Testis (tissue), 3 donors: Measurements from ENCODE around the gene DEK. TPM values are rescaled to one million over a fixed set of nuclear protein-coding genes. Genes with fewer than 3 reads are reported as not detected.
"Not testable (repeated sequence)": the region's sequence is repeated elsewhere in the genome, so short reads cannot be mapped to it uniquely, and the experiment has no call there.

ENCODE experiments used
- DNase-seq: peaks from one replicate; pipeline ENCODE4 v3.0.0-alpha.2; 2019
- H3K27ac ChIP-seq, 2 donors: fragments of 200-600 bp; sonication (generic); one replicate each; pipeline ENCODE4 v1.5.1; 2019
- H3K27me3 ChIP-seq: fragments of 200-600 bp; sonication (generic); one replicate; pipeline ENCODE4 v1.5.1; 2019
- H3K36me3 ChIP-seq: fragments of 200-600 bp; sonication (generic); one replicate; pipeline ENCODE4 v1.5.1; 2017; ENCODE audit warnings: low read depth; ENCODE audit errors: missing control alignments
- H3K4me1 ChIP-seq: fragments of 200-600 bp; sonication (generic); one replicate; pipeline ENCODE4 v1.5.1; 2019
- H3K4me3 ChIP-seq, 2 donors: fragments of 200-600 bp; sonication (generic); one replicate each; pipeline ENCODE4 v1.5.1; 2017 to 2019
- H3K9me3 ChIP-seq: fragments of 200-600 bp; sonication (generic); one replicate; pipeline ENCODE4 v1.5.1; 2017
- CTCF ChIP-seq, 3 experiments: fragments of 450-650 bp in 2 of 3; fragments of 200-600 bp in 1 of 3; sonication (generic) in 1 of 3; IDR thresholded peaks; one replicate each; pipeline ENCODE4 v1.5.1; 2016 to 2019; ENCODE audit warnings: antibody characterized with exemption in 3 of 3, mild to moderate bottlenecking in 2 of 3, moderate library complexity in 1 of 3
- POLR2A ChIP-seq: fragments of 450-650 bp; IDR thresholded peaks from one replicate; pipeline ENCODE4 v1.6.1; 2017; ENCODE audit warnings: antibody characterized with exemption, mild to moderate bottlenecking, moderate library complexity
- WGBS, 2 donors: methylation state at CpG; one replicate each; pipeline ENCODE4 v1.1.5; 2018; 5-methylcytosine and 5-hydroxymethylcytosine counted together
- intact Hi-C: fragments of 100-400 bp; cut with DNase I; formaldehyde crosslinking; loops from one replicate; pipeline ENCODE4 v1.15.1; 2023; ENCODE audit warnings: low total_unique reads
- polyA plus RNA-seq: library from polyadenylated mRNA; stranded (reverse); fragments of 350-450 nt; fragmentation: Illumina TruSeq; extraction: RNeasy Lipid Tissue Mini Kit (QIAGEN cat#74804); gene quantifications from one replicate; pipeline ENCODE4 v1.2.3, GENCODE V29; 2014; ENCODE audit warnings: low read depth, low replicate concordance; ENCODE audit not compliant: insufficient read depth
- total RNA-seq, 2 donors: library from RNA; depleted of rRNA; stranded (reverse); fragments of >200 nt; gene quantifications; one replicate each; pipeline ENCODE4 v1.2.3, GENCODE V29; 2016

Gene DEK
- total and polyA plus RNA-seq, 3 donors from 2014 or later: 14.0 to 65.2 (median 53.8) TPM

DNA sequence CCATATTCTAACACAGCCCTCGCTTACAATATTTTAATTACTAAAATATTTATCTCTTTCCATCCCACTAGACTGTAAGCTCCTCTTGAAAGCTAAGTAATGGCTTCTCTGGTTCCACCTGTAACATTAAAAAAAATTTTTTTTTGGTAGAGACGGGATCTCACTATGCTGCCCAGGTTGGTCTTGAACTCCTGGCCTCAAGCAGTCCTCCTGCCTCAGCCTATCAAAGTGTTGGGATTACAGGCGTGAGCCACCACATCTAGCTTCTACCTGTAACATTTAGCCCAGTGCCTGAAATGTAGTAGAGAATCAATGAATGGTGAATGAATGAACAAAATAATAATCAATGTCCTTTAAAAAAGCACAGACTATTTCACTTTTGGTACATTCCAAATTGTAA, 28.8 kb downstream of the DEK start:
- TF ChIP-seq POLR2A (no peak), CTCF (IDR thresholded peaks at IDR 0.05) (no peak)
- 91 to 97% methylated on average over 3 of the region's 3 CpGs for WGBS, 2 donors
- intact Hi-C loops: no loop called here
- no peak overlapping the region for H3K27ac ChIP-seq
- DNase-seq: no peak
- no peaks in the 10 kb centered on the region for H3K9me3 ChIP-seq
- H3K4me1 ChIP-seq: no peaks in the 10 kb centered on the region
- no peaks in the 10 kb centered on the region for H3K36me3 ChIP-seq
- H3K27me3 ChIP-seq: no peaks in the 10 kb centered on the region
- no peak overlapping the region for H3K4me3 ChIP-seq

DNA sequence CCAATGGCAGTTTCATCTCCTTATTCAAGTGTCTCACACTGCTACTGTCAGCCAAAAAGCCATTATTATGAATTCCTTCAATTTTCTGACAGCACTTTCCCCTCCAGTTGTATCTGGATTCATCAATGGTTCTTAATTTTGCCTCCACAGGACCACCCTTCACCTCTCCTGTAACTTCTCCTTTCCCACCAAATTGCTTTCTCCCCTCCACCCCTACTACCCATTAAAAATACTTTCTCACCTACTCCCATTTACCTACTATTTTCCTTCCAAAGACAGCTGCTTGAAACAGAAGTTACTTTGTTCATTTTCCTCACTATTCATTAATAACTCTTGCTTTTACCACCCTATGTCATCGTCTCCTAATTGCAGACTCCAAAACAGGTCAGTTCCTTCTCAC, 29.8 kb downstream of the DEK start:
- 96 to 98% methylated on average over 1 of the region's 1 CpG for WGBS, 2 donors
- intact Hi-C loops: no loop called here
- TF ChIP-seq POLR2A: no peak
- no peak for TF ChIP-seq CTCF (IDR thresholded peaks at IDR 0.05)

DNA sequence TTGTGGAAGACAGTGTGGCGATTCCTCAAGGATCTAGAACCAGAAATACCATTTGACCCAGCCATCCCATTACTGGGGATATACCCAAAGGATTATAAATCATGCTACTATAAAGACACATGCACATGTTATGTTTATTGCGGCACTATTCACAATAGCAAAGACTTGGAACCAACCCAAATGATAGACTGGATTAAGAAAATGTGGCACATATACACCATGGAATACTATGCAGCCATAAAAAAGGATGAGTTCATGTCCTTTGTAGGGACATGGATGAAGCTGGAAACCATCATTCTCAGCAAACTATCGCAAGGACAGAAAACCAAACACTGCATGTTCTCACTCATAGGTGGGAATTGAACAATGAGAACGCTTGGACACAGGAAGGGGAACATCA, 30.6 kb downstream of the DEK start:
- H3K4me3 ChIP-seq, H3K36me3 ChIP-seq, H3K27ac ChIP-seq, intact Hi-C loops, DNase-seq, H3K9me3 ChIP-seq, H3K27me3 ChIP-seq, H3K4me1 ChIP-seq: not testable (repeated sequence)
- WGBS, 2 donors: 97 to 100% methylated on average over 3 to 4 of the region's 4 CpGs

More for the DNA sequence above, 29.8 kb downstream of the DEK start:
- H3K4me3 ChIP-seq: no peak overlapping the region
- H3K9me3 ChIP-seq: no peaks in the 10 kb centered on the region
- DNase-seq: no peak
- H3K27ac ChIP-seq: no peak overlapping the region
- H3K27me3 ChIP-seq: no peaks in the 10 kb centered on the region
- no peaks in the 10 kb centered on the region for H3K4me1 ChIP-seq
- no peaks in the 10 kb centered on the region for H3K36me3 ChIP-seq

GRCh38 chr6:18231856-18232255, 32.5 kb downstream of the DEK start:
- H3K4me1 ChIP-seq, H3K4me3 ChIP-seq, H3K27me3 ChIP-seq, H3K27ac ChIP-seq, H3K9me3 ChIP-seq, intact Hi-C loops, DNase-seq, H3K36me3 ChIP-seq: not testable (repeated sequence)
- WGBS, 2 donors: 96 to 97% methylated on average over 7 of the region's 7 CpGs

DNA sequence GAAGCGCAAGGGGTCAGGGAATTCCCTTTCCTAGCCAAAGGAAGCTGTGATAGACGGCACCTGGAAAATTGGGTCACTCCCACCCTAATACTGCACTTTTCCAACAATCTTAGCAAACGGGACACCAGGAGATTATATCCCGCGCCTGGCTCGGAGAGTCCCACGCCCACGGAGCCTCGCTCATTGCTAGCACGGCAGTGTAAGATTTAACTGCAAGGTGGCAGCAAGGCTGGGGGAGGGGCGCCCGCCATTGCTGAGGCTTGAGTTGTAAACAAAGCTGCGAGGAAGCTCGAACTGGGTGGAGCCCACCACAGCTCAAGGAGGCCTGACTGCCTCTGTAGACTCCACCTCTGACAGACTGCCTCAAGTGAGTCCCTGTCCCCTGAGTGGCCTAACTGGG, 35.7 kb downstream of the DEK start:
- DNase-seq, H3K27me3 ChIP-seq, H3K9me3 ChIP-seq, H3K36me3 ChIP-seq, H3K4me3 ChIP-seq, H3K4me1 ChIP-seq, H3K27ac ChIP-seq, intact Hi-C loops: not testable (repeated sequence)
- WGBS, 2 donors: 83 to 96% methylated on average over 1 to 10 of the region's 14 CpGs

GRCh38 chr6:18227166-18227565, 37.2 kb downstream of the DEK start:
- H3K4me3 ChIP-seq, H3K27ac ChIP-seq, H3K4me1 ChIP-seq, H3K27me3 ChIP-seq, H3K9me3 ChIP-seq, intact Hi-C loops, H3K36me3 ChIP-seq, DNase-seq: not testable (repeated sequence)
- 91 to 93% methylated on average over 9 of the region's 9 CpGs for WGBS, 2 donors

- H3K27me3 ChIP-seq, intact Hi-C loops: not testable (repeated sequence)
Measured at GRCh38 chr6:18226451-18227105, 37.8 kb downstream of the DEK start.

More at GRCh38 chr6:18226451-18227105, 37.8 kb downstream of the DEK start:
- 84 to 89% methylated on average over 5 of the region's 5 CpGs for WGBS, 2 donors
- not testable (repeated sequence) for H3K4me1 ChIP-seq, H3K27ac ChIP-seq, H3K9me3 ChIP-seq, H3K4me3 ChIP-seq, DNase-seq, H3K36me3 ChIP-seq
